NCI-H526 treated with DMSO at 0.1 percent for 48 hours (cell line): ENCODE data around the gene KRTAP10-4.
"Not testable (repeated sequence)": the region's sequence is repeated elsewhere in the genome, so short reads cannot be mapped to it uniquely, and the experiment has no call there.

Experiments
- DNase-seq: peaks from one replicate; lab custom pipeline; 2025; lab: John Stamatoyannopoulos, UW

Gene KRTAP10-4

GRCh38 chr21:44558329-44558675, 15.2 kb upstream of the KRTAP10-4 start:
- DNase-seq = not testable (repeated sequence)

GRCh38 chr21:44558695-44559094, 14.8 kb upstream of the KRTAP10-4 start, which contains the start of gene KRTAP10-3:
Gene KRTAP10-3 (minus strand): TSS chr21:44558795. CDS start chr21:44558715, 80 bp downstream.
- no peak for DNase-seq

GRCh38 chr21:44564099-44564498, 9.4 kb upstream of the KRTAP10-4 start:
- DNase-seq = no peak

GRCh38 chr21:44564886-44565598, 8.5 kb upstream of the KRTAP10-4 start:
- no peak for DNase-seq

GRCh38 chr21:44566403-44566802, 7.1 kb upstream of the KRTAP10-4 start:
- no peak for DNase-seq

- DNase-seq = no peak
Measured at GRCh38 chr21:44567481-44568171, 5.9 kb upstream of the KRTAP10-4 start.

- no peak for DNase-seq
Measured at GRCh38 chr21:44568261-44568660, 5.3 kb upstream of the KRTAP10-4 start.

- DNase-seq = no peak
Measured at GRCh38 chr21:44568667-44569556, 4.6 kb upstream of the KRTAP10-4 start.

- no peak for DNase-seq
Measured at GRCh38 chr21:44569861-44570517, 3.5 kb upstream of the KRTAP10-4 start.

- no peak for DNase-seq
Measured at GRCh38 chr21:44571296-44571695, 2.2 kb upstream of the KRTAP10-4 start.

GRCh38 chr21:44571844-44572782, 1.4 kb upstream of the KRTAP10-4 start:
- DNase-seq = no peak

GRCh38 chr21:44572959-44573583, 458 bp upstream of the KRTAP10-4 start:
- DNase-seq = no peak

GRCh38 chr21:44574457-44575306, 1.2 kb downstream of the KRTAP10-4 start:
- no peak for DNase-seq

GRCh38 chr21:44575307-44576024, 1.9 kb downstream of the KRTAP10-4 start:
- DNase-seq = no peak

GRCh38 chr21:44576025-44576420, 2.5 kb downstream of the KRTAP10-4 start:
- no peak for DNase-seq

- DNase-seq = no peak
Measured at GRCh38 chr21:44578371-44579055, 5.0 kb downstream of the KRTAP10-4 start.

- no peak for DNase-seq
Measured at GRCh38 chr21:44579056-44579832, 5.7 kb downstream of the KRTAP10-4 start.

- DNase-seq = no peak
Measured at GRCh38 chr21:44579833-44580144, 6.3 kb downstream of the KRTAP10-4 start.
